Activated naive CD4-positive, alpha-beta T cell (primary cell): ENCODE data around the gene LUC7L.
"Not testable (repeated sequence)": the region's sequence is repeated elsewhere in the genome, so short reads cannot be mapped to it uniquely, and the experiment has no call there.

Experiments
- DNase-seq, 4 experiments: peaks; one replicate each; lab custom pipeline; 2025; lab: John Stamatoyannopoulos, UW

LUC7L gene, protein sequence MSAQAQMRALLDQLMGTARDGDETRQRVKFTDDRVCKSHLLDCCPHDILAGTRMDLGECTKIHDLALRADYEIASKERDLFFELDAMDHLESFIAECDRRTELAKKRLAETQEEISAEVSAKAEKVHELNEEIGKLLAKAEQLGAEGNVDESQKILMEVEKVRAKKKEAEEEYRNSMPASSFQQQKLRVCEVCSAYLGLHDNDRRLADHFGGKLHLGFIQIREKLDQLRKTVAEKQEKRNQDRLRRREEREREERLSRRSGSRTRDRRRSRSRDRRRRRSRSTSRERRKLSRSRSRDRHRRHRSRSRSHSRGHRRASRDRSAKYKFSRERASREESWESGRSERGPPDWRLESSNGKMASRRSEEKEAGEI

DNA sequence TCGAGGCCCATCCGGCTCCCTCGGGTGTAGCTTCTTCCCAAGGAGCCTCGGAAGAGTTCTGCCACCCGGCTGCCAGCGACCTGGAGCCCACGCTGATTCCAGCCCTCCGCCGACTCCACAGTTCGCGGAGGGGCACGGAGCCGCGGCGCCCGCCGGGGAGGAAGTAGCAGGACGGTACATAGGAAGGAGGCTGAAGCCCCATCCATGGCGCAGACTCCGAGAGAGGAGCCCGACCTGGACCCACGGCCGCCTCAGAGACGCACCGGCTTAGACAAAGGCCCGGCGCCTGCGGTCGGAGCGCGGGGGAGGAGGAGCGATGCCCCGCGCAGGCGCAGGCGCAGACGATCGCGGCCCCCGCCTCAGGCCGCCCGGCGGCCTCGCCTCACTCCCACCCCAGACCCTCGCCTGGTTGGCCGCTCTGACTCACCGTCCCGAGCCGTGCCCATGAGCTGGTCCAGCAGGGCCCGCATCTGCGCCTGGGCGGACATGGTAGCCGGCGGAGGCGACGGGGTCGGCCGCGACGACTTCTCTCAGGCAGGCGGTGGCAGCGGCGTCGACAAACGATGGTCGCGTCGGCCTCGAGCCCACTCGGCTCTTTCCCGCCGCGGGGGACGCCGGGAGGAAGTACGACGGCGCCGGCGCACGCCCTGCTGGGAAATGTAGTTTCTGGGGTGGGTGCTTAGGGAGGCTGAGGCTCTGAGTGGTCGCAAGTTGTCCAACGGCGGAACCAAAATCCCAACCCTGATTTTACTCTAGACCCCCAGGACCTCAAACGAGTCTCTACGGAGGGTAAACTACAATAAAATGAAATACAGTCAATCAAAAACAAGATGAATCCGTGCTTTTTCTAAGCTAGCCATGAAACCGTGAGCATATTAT lies at the start of gene LUC7L:
TSS of gene LUC7L (minus strand) at position 598 of the 879 bp plus-strand sequence. CDS start at position 488, 110 bp downstream.
- peak; percentile 52 to 83 (median 68) for DNase-seq

GRCh38 chr16:278863-279366 lies 49.7 kb upstream of the LUC7L start:
- no peak for DNase-seq

DNA sequence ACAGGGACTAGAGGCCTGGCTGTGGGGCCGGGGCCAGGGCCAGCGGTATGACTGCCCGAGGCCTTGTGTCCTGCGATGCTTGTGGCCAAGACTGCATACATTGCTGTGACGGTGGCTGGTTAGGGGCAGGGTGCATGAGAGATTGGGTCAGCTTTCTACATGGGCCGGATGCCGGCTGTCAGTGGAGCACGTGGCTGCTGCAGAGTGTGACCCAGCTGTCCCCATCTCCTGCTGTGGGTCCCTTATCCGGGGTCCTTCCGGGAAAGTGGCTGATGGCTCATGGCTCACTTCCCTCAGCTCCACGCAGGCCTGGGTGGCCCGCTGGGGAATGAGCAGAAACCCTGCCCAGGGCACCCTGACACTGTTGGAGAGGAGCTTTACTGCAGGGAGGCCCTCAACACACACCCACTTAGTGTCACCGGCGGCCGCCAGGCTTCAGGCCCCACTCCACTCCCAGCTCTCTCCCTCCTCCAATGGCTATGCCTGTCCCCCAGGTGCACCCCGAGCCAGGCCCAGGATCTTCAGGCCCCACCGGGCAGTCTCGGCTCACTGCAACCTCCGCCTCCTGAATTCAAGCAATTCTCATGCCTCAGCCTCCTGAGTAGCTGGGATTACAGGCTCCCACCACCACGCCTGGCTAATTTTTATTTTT lies 47.3 kb upstream of the LUC7L start:
- no peak for DNase-seq

GRCh38 chr16:275786-276232 lies 46.6 kb upstream of the LUC7L start, which contains the start of gene RGS11:
TSS of gene RGS11 (minus strand) at chr16:275944. CDS start at chr16:275911, 33 bp downstream.
- no peak for DNase-seq

GRCh38 chr16:275041-275641 lies 45.9 kb upstream of the LUC7L start:
- no peak for DNase-seq

GRCh38 chr16:273547-274421 lies 44.5 kb upstream of the LUC7L start:
- no peak for DNase-seq

DNA sequence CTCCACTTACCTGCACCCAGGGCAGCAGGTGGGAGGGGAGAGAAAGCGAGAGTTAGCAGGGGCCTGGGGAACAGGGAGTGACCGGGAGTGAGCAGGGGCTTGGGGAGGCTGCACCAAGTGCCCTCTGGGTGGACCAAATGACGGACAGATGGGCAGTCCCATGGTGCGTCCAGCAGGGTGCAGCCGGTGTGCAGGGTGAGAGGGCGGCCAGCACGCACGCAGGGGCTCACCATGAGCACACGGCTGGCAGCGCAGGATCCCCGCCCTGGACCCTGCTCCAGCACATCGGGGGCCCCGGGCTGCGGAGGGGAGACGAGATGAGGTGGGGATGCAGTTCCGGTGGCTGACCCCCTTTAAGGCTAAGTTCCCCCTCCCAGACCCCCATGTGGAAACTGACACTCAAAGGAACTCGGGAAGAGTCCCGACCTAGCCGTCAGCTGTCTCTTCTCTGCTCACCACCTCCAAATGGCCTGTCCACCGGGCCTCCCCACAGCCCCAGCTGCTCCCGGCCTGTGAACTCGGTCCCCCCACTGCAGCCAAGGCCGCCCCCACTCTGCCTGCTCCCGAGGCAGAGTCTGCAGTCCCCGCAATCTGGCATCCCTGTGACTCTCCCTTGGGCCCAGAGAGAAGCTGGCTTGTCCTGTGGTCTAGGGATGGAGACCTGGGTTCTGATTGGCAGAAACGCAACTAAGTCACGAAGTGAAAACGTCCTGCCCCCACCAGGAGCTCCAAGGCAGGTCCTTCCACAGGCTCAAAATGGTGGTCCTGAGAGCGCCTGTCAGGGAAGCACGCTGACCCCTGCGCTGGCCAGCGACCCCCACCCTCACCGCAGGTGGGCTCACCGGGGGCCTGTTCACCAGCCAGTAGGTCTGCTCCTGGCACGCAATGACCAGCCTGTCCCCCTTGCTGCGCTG lies 43.6 kb upstream of the LUC7L start:
- no peak for DNase-seq

- no peak for DNase-seq
Measured at GRCh38 chr16:270381-271255, 41.4 kb upstream of the LUC7L start.

DNA sequence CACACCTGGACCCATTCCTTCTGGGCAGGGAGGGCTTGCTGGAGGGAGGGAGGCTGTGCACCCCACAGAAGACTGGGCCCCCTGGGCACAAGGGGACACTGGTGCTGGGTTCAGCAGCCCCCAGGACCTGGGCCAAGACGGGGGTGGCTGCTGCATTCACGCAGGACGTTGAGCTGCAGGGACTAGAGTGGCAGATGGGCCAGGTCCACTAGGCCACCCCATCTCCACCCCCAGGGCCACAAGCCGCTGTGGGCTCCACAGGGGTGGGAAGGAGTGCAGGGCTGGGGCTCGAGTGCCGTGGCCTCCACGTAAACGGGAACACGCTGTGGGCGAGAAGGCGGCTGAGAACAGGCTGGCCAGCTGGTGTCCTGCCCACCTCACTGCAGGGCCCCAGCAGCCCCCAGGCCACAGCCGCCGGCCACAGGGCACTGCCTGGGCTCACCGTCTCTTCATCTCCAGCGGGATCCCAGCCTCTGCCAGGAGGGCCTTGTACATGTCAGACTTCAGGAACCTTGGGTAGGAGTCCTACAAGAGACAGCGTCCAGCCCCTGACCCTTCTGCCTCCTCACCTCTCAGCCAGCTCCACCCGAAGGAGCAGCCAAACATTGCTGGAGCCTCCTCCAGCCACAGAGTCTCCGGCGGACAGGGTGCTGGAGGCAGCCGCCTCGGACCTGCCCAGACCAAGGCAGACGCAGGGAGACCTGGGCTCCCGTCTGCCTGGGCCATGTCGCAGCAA lies 40.0 kb upstream of the LUC7L start:
- no peak for DNase-seq

GRCh38 chr16:268141-269053 lies 39.1 kb upstream of the LUC7L start:
- DNase-seq = no peak

- DNase-seq = not testable (repeated sequence)
Measured at GRCh38 chr16:267562-267961, 38.3 kb upstream of the LUC7L start.

- no peak for DNase-seq
Measured at GRCh38 chr16:266258-267164, 37.3 kb upstream of the LUC7L start.

DNA sequence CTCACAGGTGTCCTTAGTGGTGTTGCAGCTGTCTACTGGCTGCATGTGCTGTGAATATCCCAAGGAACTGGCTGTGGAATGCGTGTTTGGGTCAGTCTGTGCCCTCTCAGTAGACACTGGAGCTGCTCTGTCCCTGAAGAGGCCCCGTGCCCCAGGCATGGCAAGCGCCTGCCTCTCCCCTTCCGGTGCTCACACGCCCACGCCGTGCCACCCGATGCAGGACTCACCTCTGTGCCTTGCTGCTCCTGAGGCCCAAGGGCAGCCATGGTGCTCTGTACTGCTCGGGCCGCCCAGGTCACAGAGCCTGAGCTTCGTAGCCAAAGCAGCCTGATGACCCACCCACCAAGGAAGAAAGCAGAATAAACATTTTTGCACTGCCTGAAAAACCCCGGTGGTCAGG lies 36.5 kb upstream of the LUC7L start:
- no peak for DNase-seq

DNA sequence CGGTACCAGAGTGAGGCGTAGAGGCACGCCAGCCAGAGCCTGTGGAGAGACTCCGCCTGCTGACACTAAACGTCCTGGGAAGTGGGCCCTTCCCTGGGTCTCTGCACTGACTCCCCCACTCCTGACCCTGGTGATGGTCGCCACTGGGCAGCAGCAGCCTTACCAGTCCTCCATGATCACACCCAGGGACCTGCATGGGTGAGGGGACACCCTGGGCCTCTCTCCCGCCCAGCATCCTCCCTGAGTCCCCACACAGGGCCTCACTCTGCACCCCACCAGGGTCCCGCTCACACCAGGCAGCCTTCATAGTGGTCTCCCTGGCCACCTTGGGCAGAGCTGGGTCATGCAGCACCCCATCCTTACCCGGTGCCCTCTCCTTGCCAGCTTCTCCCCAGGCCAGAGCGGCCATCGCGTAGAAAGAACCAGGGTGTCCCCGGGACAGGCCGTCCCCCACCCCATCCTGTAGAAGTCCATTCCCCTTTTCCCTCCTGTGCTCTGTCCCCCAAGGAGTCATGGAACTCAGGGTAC lies 35.8 kb upstream of the LUC7L start:
- no peak for DNase-seq

DNA sequence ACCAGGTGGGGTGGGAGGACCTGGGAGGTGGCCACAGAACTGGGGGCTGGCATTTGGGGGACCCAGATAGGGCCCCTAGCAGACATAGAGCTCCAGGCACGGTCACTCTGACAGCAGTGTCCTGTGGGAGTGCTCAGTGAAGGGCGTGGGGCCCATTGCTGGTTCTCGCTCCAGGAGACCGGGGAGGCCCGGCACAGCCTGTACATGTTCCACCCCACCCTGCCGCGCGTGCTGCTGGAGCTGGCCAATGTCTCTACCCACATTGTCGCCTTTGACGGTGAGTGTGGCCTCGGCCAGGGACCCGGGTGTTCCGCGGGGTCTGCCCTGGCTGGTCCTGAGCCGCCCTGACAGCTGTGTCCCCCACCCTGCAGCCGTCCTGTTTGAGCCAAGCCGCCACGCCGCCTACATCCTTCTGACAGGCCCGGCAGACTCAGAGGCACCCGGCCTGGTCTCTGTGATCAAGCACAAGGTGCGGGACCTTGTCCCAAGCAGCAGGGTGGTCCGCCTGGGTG lies 35.2 kb upstream of the LUC7L start:
- DNase-seq = no peak
